Endothelial cell of umbilical vein (primary cell): Measurements from ENCODE around the gene SMIM30. TPM values are rescaled to one million over a fixed set of nuclear protein-coding genes. Genes with fewer than 3 reads are reported as not detected.

Experiments
- BruUV-seq: library from RNA; stranded (reverse); fragments of 400-500 nt; replicated peaks from 2 replicates; lab custom pipeline; 2021; lab: Mats Ljungman, UMichigan
- CTCF ChIA-PET: fragments of 300-600, 350-600 bp; sonication (Branson Sonifier 250); formaldehyde crosslinking; loops from one replicate; lab custom pipeline; 2021; ENCODE audit warnings: antibody characterized with exemption, inconsistent platforms; lab: Charles Lee
- POLR2A ChIA-PET: fragments of 300-600, 350-600 bp; sonication (Branson Sonifier 250); formaldehyde crosslinking; loops from one replicate; lab custom pipeline; 2021; ENCODE audit warnings: antibody characterized with exemption, inconsistent platforms; lab: Charles Lee
- DNase-seq: peaks from one replicate; pipeline ENCODE4 v3.0.0-alpha.2; 2011; ENCODE audit warnings: low read depth, low spot score
- FAIRE-seq: peaks from 2 replicates; lab custom pipeline; 2011; peaks lifted over from hg19 to GRCh38; lab: Jason Lieb, UNC
- H2AFZ ChIP-seq: 2 replicates; pipeline ENCODE4 v1.6.0; 2012; ENCODE audit warnings: low read depth, low read length, control low read depth, inconsistent platforms
- H3K27ac ChIP-seq: 2 replicates; pipeline ENCODE4 v1.5.1; 2011; ENCODE audit warnings: low read depth, mild to moderate bottlenecking, control low read depth, low read length, moderate library complexity; ENCODE audit not compliant: insufficient read depth
- H3K27me3 ChIP-seq, 2 experiments: 2 replicates each; pipeline versions ENCODE4 v1.6.0 to v1.6.1; 2011; ENCODE audit warnings: low read length in 2 of 2, mixed read lengths in 1 of 2; ENCODE audit not compliant: control insufficient read depth in 2 of 2, insufficient read depth in 2 of 2
- H3K36me3 ChIP-seq, 2 experiments: 2 replicates in 1 of 2; 3 replicates in 1 of 2; pipeline ENCODE4 v1.5.1; 2011; ENCODE audit warnings: low read length in 2 of 2, mild to moderate bottlenecking in 1 of 2, moderate library complexity in 1 of 2; ENCODE audit not compliant: control insufficient read depth in 2 of 2, insufficient read depth in 2 of 2; ENCODE audit errors: extremely low read depth in 1 of 2
- H3K4me1 ChIP-seq: 3 replicates; pipeline ENCODE4 v1.5.1; 2011; ENCODE audit warnings: mild to moderate bottlenecking, low read length; ENCODE audit not compliant: control insufficient read depth, insufficient read depth; ENCODE audit errors: extremely low read depth
- H3K4me2 ChIP-seq: 2 replicates; pipeline ENCODE4 v1.6.1; 2011; ENCODE audit warnings: low read length, control low read depth, mixed read lengths; ENCODE audit not compliant: insufficient read depth
- H3K4me3 ChIP-seq, 3 experiments: fragments of 200-600 bp in 1 of 3; sonication (generic), shearing (Covaris generic) in 1 of 3; replicated peaks in 1 of 3; 2 replicates each; pipeline ENCODE4 v1.5.1; 2011 to 2016; ENCODE audit warnings: control low read depth in 3 of 3, low read length in 3 of 3, mild to moderate bottlenecking in 2 of 3, inconsistent platforms in 1 of 3, low read depth in 1 of 3, moderate library complexity in 1 of 3; ENCODE audit not compliant: insufficient read depth in 1 of 3
- H3K79me2 ChIP-seq: 2 replicates; pipeline ENCODE4 v1.6.0; 2012; ENCODE audit warnings: low read length, inconsistent platforms; ENCODE audit not compliant: control insufficient read depth, insufficient read depth
- H3K9ac ChIP-seq: replicated peaks from 2 replicates; pipeline ENCODE3; 2011; ENCODE audit warnings: low read length, control low read depth; ENCODE audit not compliant: insufficient read depth; ENCODE audit errors: extremely low read depth
- H3K9me1 ChIP-seq: replicated peaks from 3 replicates; pipeline ENCODE4 v1.6.0; 2011; ENCODE audit warnings: mild to moderate bottlenecking, low read length; ENCODE audit not compliant: control insufficient read depth, insufficient read depth; ENCODE audit errors: extremely low read depth
- H3K9me3 ChIP-seq: replicated peaks from 2 replicates; pipeline ENCODE4 v1.5.1; 2012; ENCODE audit warnings: low read length, inconsistent platforms; ENCODE audit not compliant: control insufficient read depth, insufficient read depth
- H4K20me1 ChIP-seq: replicated peaks from 2 replicates; pipeline ENCODE3; 2011; ENCODE audit warnings: mild to moderate bottlenecking, low read length; ENCODE audit not compliant: control insufficient read depth, insufficient read depth; ENCODE audit errors: extremely low read depth
- CTCF ChIP-seq, 2 donors: IDR thresholded peaks; 1 replicate in 1 of 2; 2 replicates in 1 of 2; pipeline ENCODE4 v1.5.1; 2011; ENCODE audit warnings: low read length in 2 of 2, mild to moderate bottlenecking in 2 of 2, moderate library complexity in 2 of 2, control low read depth in 1 of 2, inconsistent platforms in 1 of 2, low read depth in 1 of 2; ENCODE audit not compliant: insufficient read depth in 1 of 2; ENCODE audit errors: extremely low read depth in 1 of 2
- MAX ChIP-seq: IDR thresholded peaks from 2 replicates; pipeline ENCODE4 v1.6.1; 2011; ENCODE audit not compliant: insufficient read depth, insufficient read length
- POLR2A ChIP-seq: IDR thresholded peaks from 2 replicates; pipeline ENCODE4 v1.6.1; 2012; ENCODE audit warnings: low read depth, mild to moderate bottlenecking, control low read depth, low read length
- dilution Hi-C: fragments of 300-500 bp; cut with MboI; formaldehyde crosslinking; loops from one replicate; pipeline ENCODE4 v1.15.0; 2019; ENCODE audit warnings: low sequenced_read_pairs; ENCODE audit not compliant: extremely low pct_ligation_motif_present
- intact Hi-C: fragments of 100-400 bp; cut with micrococcal nuclease; formaldehyde crosslinking; loops from one replicate; pipeline ENCODE4 v1.10.0; 2022
- polyA plus RNA-seq, 4 experiments: library from polyadenylated mRNA; depleted of rRNA in 3 of 4; stranded (reverse) in 3 of 4; unstranded in 1 of 4; fragments of >200 nt; gene quantifications; 2 replicates each; pipeline versions ENCODE4 v1.2.1 to v1.2.3, GENCODE V29; 2011 to 2012; ENCODE audit warnings: missing spikeins in 1 of 4
- total RNA-seq: library from RNA; stranded (reverse); gene quantifications from 2 replicates; pipeline ENCODE4 v1.2.3, GENCODE V29; 2021

The SMIM30 gene
- total and polyA plus RNA-seq, 2 donors (not counting 3 experiments of a cell fraction or from before 2014, with no cell fraction given) = 26.3 to 39.1 TPM

- no peak for TF ChIP-seq MAX
- Histone ChIP-seq H3K4me2 (no peak overlapping the region), H3K27me3 (peaks cover 15 to 42% of the 10 kb centered on the region in 2 experiments), H3K9ac (no peak overlapping the region), H3K4me3 (no peak overlapping the region), H3K9me3 (no peaks in the 10 kb centered on the region), H3K9me1 (no peaks in the 10 kb centered on the region), H3K27ac (no peak overlapping the region), H2AFZ (no peak overlapping the region), H3K36me3 (no peaks in the 10 kb centered on the region), H3K4me1 (peaks cover 6% of the 10 kb centered on the region), H3K79me2 (no peaks in the 10 kb centered on the region), H4K20me1 (no peaks in the 10 kb centered on the region)
- POLR2A ChIA-PET = no interaction called here
- FAIRE-seq (no peak), DNase-seq (no peak)
- BruUV-seq = no TSS peak
- dilution Hi-C loops (no loop called here), intact Hi-C loops (no loop called here)
- CTCF ChIA-PET = interaction anchor here (0.9 kb wide), 1 partner anchor 10 kb away, joined by 3 read pairs; no protein-coding TSS in a partner anchor
These were observed 34.4 kb downstream of the SMIM30 start for GRCh38 chr7:113083816-113084495.

GRCh38 chr7:113083132-113083815 lies 35.1 kb downstream of the SMIM30 start:
- BruUV-seq = no TSS peak
- no peak overlapping the region for H3K27ac ChIP-seq
- H2AFZ ChIP-seq = no peak overlapping the region
- H3K9me3 ChIP-seq = no peaks in the 10 kb centered on the region
- H3K9ac ChIP-seq = no peak overlapping the region
- H3K4me1 ChIP-seq = peaks cover 6% of the 10 kb centered on the region
- FAIRE-seq (no peak), DNase-seq (no peak)
- no peak overlapping the region for H3K4me2 ChIP-seq
- no peaks in the 10 kb centered on the region for H3K36me3 ChIP-seq
- ChIA-PET POLR2A (no interaction called here), CTCF (interaction anchor here (0.9 kb wide), 1 partner anchor 10 kb away, joined by 3 read pairs; no protein-coding TSS in a partner anchor)
- H3K79me2 ChIP-seq = no peaks in the 10 kb centered on the region
- TF ChIP-seq MAX (no peak), CTCF (IDR thresholded peaks at IDR 0.05; ENCODE audit: extremely low read depth in 1 of 2, insufficient read depth in 1 of 2, low read depth in 1 of 2, low read length in 2 of 2) (no peak), POLR2A (no peak)
- no peaks in the 10 kb centered on the region for H4K20me1 ChIP-seq
- dilution Hi-C loops (no loop called here), intact Hi-C loops (no loop called here)
- H3K9me1 ChIP-seq = no peaks in the 10 kb centered on the region
- H3K4me3 ChIP-seq = no peak overlapping the region
- peaks cover 15 to 35% of the 10 kb centered on the region in 2 experiments for H3K27me3 ChIP-seq
